ENCODE data around the gene AGBL1.
A peak's percentile ranks its signal among the peaks of the same experiment; 100 is the strongest.
"Not testable (repeated sequence)": the region's sequence is repeated elsewhere in the genome, so short reads cannot be mapped to it uniquely, and the experiment has no call there.

AGBL1 gene

GRCh38 chr15:86942285-86942684, 862.6 kb downstream of the AGBL1 start:
- DNase-seq (ENCODE audit: low read depth), result no peak

- no peak for DNase-seq (ENCODE audit: low read depth)
These were observed 869.0 kb downstream of the AGBL1 start for GRCh38 chr15:86948719-86949118.

- DNase-seq (ENCODE audit: low read depth), result no peak
These were observed 879.6 kb downstream of the AGBL1 start for GRCh38 chr15:86959254-86959653.

- no peak for DNase-seq (ENCODE audit: low read depth)
These were observed 882.0 kb downstream of the AGBL1 start for GRCh38 chr15:86961669-86962068.

DNA sequence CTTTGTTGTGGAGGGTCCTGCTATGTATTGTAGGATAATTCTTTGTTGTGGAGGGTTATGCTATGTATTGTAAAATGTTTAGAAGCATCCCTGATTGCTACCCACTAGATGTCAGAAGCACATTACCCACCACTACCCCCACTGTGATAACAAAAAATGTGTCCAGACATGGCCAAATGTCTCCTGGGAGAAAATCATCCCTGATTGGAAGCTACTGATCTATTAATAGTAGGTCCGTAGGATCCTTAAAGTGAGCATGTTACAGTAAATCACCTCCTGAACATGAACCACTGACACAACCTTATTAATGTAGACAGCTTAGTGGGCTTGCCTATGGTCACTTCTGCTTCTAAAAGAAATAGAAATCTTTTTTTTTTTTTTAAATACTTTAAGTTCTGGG, 884.6 kb downstream of the AGBL1 start:
- DNase-seq (ENCODE audit: low read depth), result no peak

DNA sequence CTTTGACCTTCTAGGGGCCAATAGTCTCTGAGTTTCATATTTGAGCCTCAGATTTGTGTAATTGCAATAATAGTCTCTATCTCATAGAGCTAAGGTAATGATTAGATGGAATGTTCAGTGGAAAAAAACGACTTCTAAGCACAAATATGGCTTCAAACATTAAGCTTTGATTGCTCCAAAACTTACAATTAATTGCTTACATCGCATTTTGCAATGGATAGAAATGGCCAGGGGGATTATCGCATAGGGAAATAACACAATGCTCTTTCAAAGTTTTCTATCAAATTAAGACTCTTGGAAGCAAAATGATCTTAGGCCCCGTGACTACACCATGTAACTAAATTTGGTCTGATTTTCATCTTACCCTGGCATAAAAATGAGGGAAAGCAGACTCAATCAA, 888.6 kb downstream of the AGBL1 start:
- DNase-seq (ENCODE audit: low read depth), result no peak

DNA sequence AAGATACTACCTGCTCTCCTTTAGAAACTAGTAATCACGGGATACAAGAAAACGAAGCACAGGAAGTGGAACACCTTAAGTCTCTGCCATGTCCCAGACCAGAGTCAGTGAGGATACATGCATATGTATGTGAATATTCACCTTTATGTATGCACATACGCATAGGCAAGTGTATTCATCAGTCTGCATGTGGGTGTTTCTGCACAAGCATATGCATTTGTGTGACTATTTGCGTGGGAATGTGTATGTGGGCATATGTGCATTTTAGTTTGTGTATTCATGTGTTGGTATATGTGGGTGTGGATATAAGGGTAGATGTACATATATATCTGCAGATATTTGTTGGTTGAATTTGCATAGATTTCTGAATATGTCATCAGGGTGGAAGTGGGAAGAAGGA, 889.7 kb downstream of the AGBL1 start:
- DNase-seq (ENCODE audit: low read depth), result no peak

GRCh38 chr15:86973284-86973844, 893.7 kb downstream of the AGBL1 start:
- DNase-seq (ENCODE audit: low read depth), result no peak

GRCh38 chr15:86988033-86988432, 908.4 kb downstream of the AGBL1 start:
- DNase-seq (ENCODE audit: low read depth), result no peak

DNA sequence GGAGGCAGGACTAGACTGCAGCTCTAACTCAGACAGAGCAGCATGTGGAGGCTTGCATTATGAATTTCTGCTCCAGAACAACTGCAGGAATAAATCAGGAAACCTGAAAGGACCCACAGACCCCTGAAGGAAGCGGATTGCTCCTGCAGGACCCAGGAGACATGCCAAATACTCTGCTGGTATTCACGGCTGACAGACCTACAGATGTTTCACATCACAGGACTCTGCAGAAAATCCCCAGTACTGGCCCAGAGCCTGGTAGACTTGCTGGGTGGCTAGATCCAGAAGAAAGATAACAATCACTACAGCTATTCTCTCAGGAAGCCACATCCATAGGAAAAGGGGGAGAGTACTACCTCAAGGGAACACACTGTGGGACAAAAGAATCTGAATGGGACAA, 942.1 kb downstream of the AGBL1 start:
- DNase-seq (ENCODE audit: low read depth), result no peak

- DNase-seq (ENCODE audit: low read depth), result no peak
These were observed 952.0 kb downstream of the AGBL1 start for GRCh38 chr15:87031540-87032230.

DNA sequence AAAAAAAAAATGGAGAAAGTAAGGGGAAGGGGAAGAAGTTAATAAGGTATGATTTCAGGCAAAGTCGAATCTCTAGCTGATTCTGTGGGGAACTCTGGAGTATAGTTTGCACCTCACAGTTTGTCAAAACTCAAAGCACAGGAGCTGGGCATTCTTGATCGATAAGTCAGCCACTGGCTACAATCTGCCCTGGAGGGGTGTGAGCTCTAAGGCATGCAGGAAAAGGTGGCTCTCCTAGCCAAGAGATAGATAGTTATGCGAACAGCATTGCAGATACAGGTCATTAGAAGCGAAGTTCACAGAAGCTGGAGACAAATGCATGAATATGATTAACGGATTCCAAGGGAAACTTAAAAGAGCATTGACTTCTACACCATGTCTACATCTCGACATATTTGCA, 952.6 kb downstream of the AGBL1 start:
- DNase-seq (ENCODE audit: low read depth), result no peak

- DNase-seq (ENCODE audit: low read depth), result peak; percentile 6
These were observed 953.4 kb downstream of the AGBL1 start for GRCh38 chr15:87033056-87033455.

- no peak for DNase-seq (ENCODE audit: low read depth)
These were observed 955.2 kb downstream of the AGBL1 start for GRCh38 chr15:87034886-87035285.

GRCh38 chr15:87038404-87038803, 958.7 kb downstream of the AGBL1 start:
- DNase-seq (ENCODE audit: low read depth), result no peak

DNA sequence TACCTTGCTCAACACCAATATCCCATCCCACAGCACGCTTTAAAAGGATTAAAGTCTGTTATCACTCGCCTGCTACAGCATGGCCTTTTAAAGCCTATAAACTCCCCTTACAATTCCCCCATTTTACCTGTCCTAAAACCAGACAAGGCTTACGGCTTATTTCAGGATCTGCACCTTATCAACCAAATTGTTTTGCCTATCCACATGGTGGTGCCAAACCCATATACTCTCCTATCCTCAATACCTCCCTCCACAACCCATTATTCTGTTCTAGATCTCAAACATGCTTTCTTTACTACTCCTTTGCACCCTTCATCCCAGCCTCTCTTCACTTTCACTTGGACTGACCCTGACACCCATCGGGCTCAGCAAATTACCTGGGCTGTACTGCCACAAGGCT, 962.9 kb downstream of the AGBL1 start:
- DNase-seq (ENCODE audit: low read depth), result not testable (repeated sequence)

GRCh38 chr15:87045746-87046145, 966.1 kb downstream of the AGBL1 start:
- DNase-seq (ENCODE audit: low read depth), result no peak

DNA sequence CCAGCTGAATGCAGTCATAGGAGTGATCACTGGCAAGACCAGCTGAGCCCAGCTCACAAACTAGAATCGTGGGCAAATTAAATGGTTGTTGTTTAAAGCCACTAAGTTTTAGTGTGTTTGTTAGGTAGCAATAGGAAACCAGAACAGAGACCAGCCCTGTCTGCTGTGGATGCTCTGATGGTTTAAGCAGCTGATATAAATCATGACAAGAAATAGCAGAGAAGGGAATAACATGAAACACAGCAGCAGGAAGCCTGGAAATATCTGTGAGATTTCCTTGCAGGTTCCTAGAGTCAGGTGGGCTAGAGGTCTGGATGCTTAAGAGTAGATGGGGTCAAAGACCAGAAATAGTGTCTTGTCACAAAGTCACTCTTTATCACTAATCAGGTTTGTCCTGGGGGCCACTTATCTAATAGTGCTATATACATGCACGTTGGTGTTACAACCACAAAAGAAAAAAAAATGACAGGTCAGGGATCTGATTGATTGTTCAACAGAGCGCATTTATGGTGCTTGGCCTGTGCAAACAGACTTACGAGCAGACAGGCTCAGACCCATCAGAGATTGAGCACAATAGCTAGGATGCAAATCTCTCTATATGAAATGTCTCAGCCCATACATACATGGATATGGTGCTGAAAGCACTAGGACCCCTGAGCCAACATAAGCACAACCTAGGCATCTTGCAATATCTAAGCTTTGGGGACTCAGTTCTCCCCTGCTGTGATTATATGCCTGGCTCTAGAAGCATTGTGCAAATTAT, 967.7 kb downstream of the AGBL1 start:
- no peak for DNase-seq (ENCODE audit: low read depth)

Data from stromal cell of bone marrow (primary cell).